Measurements from ENCODE around the gene RYR2. TPM values are rescaled to one million over a fixed set of nuclear protein-coding genes. Genes with fewer than 3 reads are reported as not detected.
A peak's percentile ranks its signal among the peaks of the same experiment; 100 is the strongest.

Gene RYR2
- polyA plus RNA-seq, 1 of the 3 experiments (the other 2 are of a cell fraction) = under 0.01 TPM

GRCh38 chr1:237478842-237479241 lies 436.9 kb downstream of the RYR2 start:
- H3K79me2 ChIP-seq (ENCODE audit: insufficient read depth) = no peaks in the 10 kb centered on the region
- no peak for TF ChIP-seq NFIC (IDR thresholded peaks at IDR 0.05; ENCODE audit: borderline replicate concordance)
- no peak for TF ChIP-seq POLR2AphosphoS5 (IDR thresholded peaks at IDR 0.05; ENCODE audit: low read depth, low read length)
- TF ChIP-seq CTCF (IDR thresholded peaks at IDR 0.05) = no peak
- no peak for TF ChIP-seq FOSL2 (IDR thresholded peaks at IDR 0.05; ENCODE audit: borderline replicate concordance, low read depth)
- TF ChIP-seq FOXJ3 (CRISPR knock-in tag; IDR thresholded peaks at IDR 0.05) = no peak
- no peak for TF ChIP-seq PBX3 (IDR thresholded peaks at IDR 0.05)
- no peak for TF ChIP-seq RAD21 (IDR thresholded peaks at IDR 0.05; ENCODE audit: low read length)
- no peak for TF ChIP-seq ZBTB33 (IDR thresholded peaks at IDR 0.05; ENCODE audit: borderline replicate concordance, low read depth)
- TF ChIP-seq NRF1 (IDR thresholded peaks at IDR 0.05; ENCODE audit: low read depth, low read length) = no peak
- no peak for TF ChIP-seq RCOR1 (IDR thresholded peaks at IDR 0.05; ENCODE audit: low read length)
- no peak for TF ChIP-seq JUND (IDR thresholded peaks at IDR 0.05)
- TF ChIP-seq GATA2 (CRISPR knock-in tag; IDR thresholded peaks at IDR 0.05) = no peak
- H3K9me3 ChIP-seq = no peaks in the 10 kb centered on the region; the same call in 1 of the 2 replicates
- H3K9ac ChIP-seq = no peak overlapping the region
- H3K36me3 ChIP-seq (replicated peaks in 1 of 2; ENCODE audit: control insufficient read depth in 1 of 2, insufficient read depth in 2 of 2, low read length in 1 of 2) = no peaks in the 10 kb centered on the region
- H4K20me1 ChIP-seq (ENCODE audit: insufficient read depth) = no peaks in the 10 kb centered on the region
- no peaks in the 10 kb centered on the region for H3F3A ChIP-seq (replicated peaks; ENCODE audit: insufficient read depth)
- WGBS (ENCODE audit: low lambda C conversion rate) = 39% methylated on average over 3 of the region's 3 CpGs
- no peak overlapping the region for H3K4me2 ChIP-seq
- ChIA-PET CTCF (interaction anchor here (1.1 to 1.2 kb wide), 2 partner anchors 11 to 18 kb away, joined by 3 read pairs; no protein-coding TSS in a partner anchor), POLR2A (no interaction called here)
- DNase-seq = no peak
- no peaks in the 10 kb centered on the region for H3K9me2 ChIP-seq
- no peak overlapping the region for H3K27ac ChIP-seq (ENCODE audit: low read depth in 2 of 2, low read length in 1 of 2)
- H2AFZ ChIP-seq (ENCODE audit: low read depth) = no peak overlapping the region
- H3K4me1 ChIP-seq (ENCODE audit: control insufficient read depth in 1 of 2, insufficient read depth in 2 of 2, low read depth in 1 of 2, low read length in 1 of 2) = no peaks in the 10 kb centered on the region
- H3K27me3 ChIP-seq (ENCODE audit: insufficient read depth) = no peaks in the 10 kb centered on the region
- peak overlapping the region in 1 of 2 experiments; percentile 17; a peak in 1 of 4 replicates for H3K4me3 ChIP-seq (ENCODE audit: low read depth in 2 of 2, low read length in 1 of 2)

- no peaks in the 10 kb centered on the region for H3K9me2 ChIP-seq
- H4K20me1 ChIP-seq (ENCODE audit: insufficient read depth) = no peaks in the 10 kb centered on the region
- no peaks in the 10 kb centered on the region for H3K79me2 ChIP-seq (ENCODE audit: insufficient read depth)
- POLR2A ChIA-PET = no interaction called here
- H3K4me3 ChIP-seq (ENCODE audit: low read depth in 2 of 2, low read length in 1 of 2) = no peak overlapping the region
- H3K9ac ChIP-seq = no peak overlapping the region
- H3F3A ChIP-seq (replicated peaks; ENCODE audit: insufficient read depth) = no peaks in the 10 kb centered on the region
- CTCF ChIA-PET = interaction anchor here (0.7 kb wide), 1 partner anchor 11 kb away, joined by 3 read pairs; no protein-coding TSS in a partner anchor
- no peaks in the 10 kb centered on the region for H3K4me1 ChIP-seq (ENCODE audit: control insufficient read depth in 1 of 2, insufficient read depth in 2 of 2, low read depth in 1 of 2, low read length in 1 of 2)
- no peaks in the 10 kb centered on the region for H3K27me3 ChIP-seq (ENCODE audit: insufficient read depth)
- H2AFZ ChIP-seq (ENCODE audit: low read depth) = no peak overlapping the region
- H3K27ac ChIP-seq (ENCODE audit: low read depth in 2 of 2, low read length in 1 of 2) = no peak overlapping the region
- WGBS (ENCODE audit: low lambda C conversion rate) = 65% methylated on average over 2 of the region's 2 CpGs
- no peaks in the 10 kb centered on the region for H3K36me3 ChIP-seq (replicated peaks in 1 of 2; ENCODE audit: control insufficient read depth in 1 of 2, insufficient read depth in 2 of 2, low read length in 1 of 2)
- no peaks in the 10 kb centered on the region; the same call in 1 of the 2 replicates for H3K9me3 ChIP-seq
- no peak overlapping the region for H3K4me2 ChIP-seq
- no peak for DNase-seq
- TF ChIP-seq TEAD4 (IDR thresholded peaks at IDR 0.05; ENCODE audit: borderline replicate concordance, insufficient read depth) = no peak
- no peak for TF ChIP-seq MAX (IDR thresholded peaks at IDR 0.05; ENCODE audit: low read depth)
- no peak for TF ChIP-seq YY1 (IDR thresholded peaks at IDR 0.05; ENCODE audit: low read depth)
- no peak for TF ChIP-seq USF1 (IDR thresholded peaks at IDR 0.05; ENCODE audit: borderline replicate concordance, low read depth)
- TF ChIP-seq MXI1 (IDR thresholded peaks at IDR 0.05; ENCODE audit: low read depth, low read length) = no peak
- TF ChIP-seq RFX5 (IDR thresholded peaks at IDR 0.05; ENCODE audit: low read length) = no peak
- no peak for TF ChIP-seq TCF12 (IDR thresholded peaks at IDR 0.05)
- no peak for TF ChIP-seq FOSL2 (IDR thresholded peaks at IDR 0.05; ENCODE audit: borderline replicate concordance, low read depth)
- TF ChIP-seq EZH2phosphoT487 (IDR thresholded peaks at IDR 0.05; ENCODE audit: borderline replicate concordance, low read depth) = no peak
- TF ChIP-seq IRF3 (IDR thresholded peaks at IDR 0.05; ENCODE audit: low read depth, low read length) = no peak
- no peak for TF ChIP-seq PBX3 (IDR thresholded peaks at IDR 0.05)
Measured at GRCh38 chr1:237482777-237483176, 440.8 kb downstream of the RYR2 start.

All from SK-N-SH (cell line).